Measurements from ENCODE around the gene HEPHL1.
A peak's percentile ranks its signal among the peaks of the same experiment; 100 is the strongest.
"Not testable (repeated sequence)": the region's sequence is repeated elsewhere in the genome, so short reads cannot be mapped to it uniquely, and the experiment has no call there.

The HEPHL1 gene

GRCh38 chr11:94151903-94152677 lies 130.9 kb downstream of the HEPHL1 start:
- DNase-seq, result peak; percentile 54 to 82 (median 71)

DNA sequence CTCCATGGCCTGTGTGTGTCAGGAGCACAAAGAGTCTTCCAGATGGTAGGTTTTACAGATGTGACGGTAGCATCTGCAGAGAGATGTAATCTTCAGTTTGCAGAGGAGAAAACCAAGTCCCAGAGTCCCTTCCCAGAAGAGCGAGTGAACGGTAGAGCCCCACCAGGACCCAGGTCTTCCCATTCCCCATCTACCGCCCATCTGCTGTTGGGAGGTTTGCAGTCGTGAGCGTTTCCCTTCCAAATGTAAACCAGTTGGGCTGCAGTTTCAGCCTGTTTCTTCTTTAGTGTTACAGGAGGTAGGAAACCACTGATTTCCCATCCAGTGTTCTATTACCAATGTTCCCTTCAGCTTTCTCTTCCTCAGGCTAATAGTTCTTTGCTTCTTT lies 131.5 kb downstream of the HEPHL1 start:
- no peak for DNase-seq

GRCh38 chr11:94153320-94153719 lies 132.2 kb downstream of the HEPHL1 start:
- DNase-seq, result no peak

GRCh38 chr11:94154095-94154856 lies 133.1 kb downstream of the HEPHL1 start:
- no peak for DNase-seq

GRCh38 chr11:94157339-94157738 lies 136.2 kb downstream of the HEPHL1 start:
- DNase-seq, result not testable (repeated sequence)

All from suppressor macrophage (primary cell).